Esophagus muscularis mucosa (tissue), 4 donors: Measurements from ENCODE around the gene LOXL1. TPM values are rescaled to one million over a fixed set of nuclear protein-coding genes. Genes with fewer than 3 reads are reported as not detected.

Experiments
- DNase-seq: peaks from one replicate; pipeline ENCODE4 v3.0.0-alpha.2; 2017; ENCODE audit errors: extremely low spot score
- H3K27ac ChIP-seq, 4 donors: fragments of 200-600 bp; sonication (generic); replicated peaks in 1 of 4; 1 replicate in 3 of 4; 2 replicates in 1 of 4; pipeline ENCODE4 v1.5.1; 2016 to 2019; ENCODE audit warnings: mild to moderate bottlenecking in 1 of 4
- H3K27me3 ChIP-seq, 4 donors: fragments of 200-600 bp; sonication (generic); one replicate each; pipeline versions ENCODE4 v1.5.1 to v1.6.0; 2016 to 2019
- H3K36me3 ChIP-seq, 4 donors: fragments of 200-600 bp; sonication (generic); one replicate each; pipeline ENCODE4 v1.5.1; 2016 to 2019
- H3K4me1 ChIP-seq, 4 donors: fragments of 200-600 bp; sonication (generic); one replicate each; pipeline ENCODE4 v1.5.1; 2016 to 2019
- H3K4me3 ChIP-seq, 4 donors: fragments of 200-600 bp; sonication (generic); 1 replicate in 2 of 4; 2 replicates in 2 of 4; pipeline ENCODE4 v1.5.1; 2016 to 2019; ENCODE audit warnings: mild to moderate bottlenecking in 4 of 4, moderate library complexity in 1 of 4
- H3K9me3 ChIP-seq, 4 donors: fragments of 200-600 bp; sonication (generic); 1 replicate in 3 of 4; 2 replicates in 1 of 4; pipeline ENCODE4 v1.5.1; 2016 to 2019
- CTCF ChIP-seq, 3 experiments: fragments of 200-600 bp in 2 of 3; fragments of 450-650 bp in 1 of 3; sonication (generic) in 2 of 3; IDR thresholded peaks; one replicate each; pipeline ENCODE4 v1.5.1; 2017 to 2019; ENCODE audit warnings: antibody characterized with exemption in 3 of 3, mild to moderate bottlenecking in 2 of 3, moderate library complexity in 1 of 3
- EP300 ChIP-seq: sonication (generic); formaldehyde crosslinking; IDR thresholded peaks from one replicate; pipeline ENCODE4 v1.6.1; 2017; ENCODE audit warnings: antibody characterized with exemption
- POLR2A ChIP-seq: fragments of 450-650 bp; IDR thresholded peaks from one replicate; pipeline ENCODE4 v1.6.1; 2017; ENCODE audit warnings: antibody characterized with exemption, moderate library complexity, mild to moderate bottlenecking, low read depth
- POLR2AphosphoS5 ChIP-seq, 2 donors: sonication (generic); formaldehyde crosslinking; IDR thresholded peaks; one replicate each; pipeline ENCODE4 v1.6.1; 2017; ENCODE audit warnings: antibody characterized with exemption in 2 of 2
- WGBS: methylation state at CpG from one replicate; pipeline ENCODE4 v1.1.5; 2018; 5-methylcytosine and 5-hydroxymethylcytosine counted together
- intact Hi-C: fragments of 100-400 bp; cut with DNase I; formaldehyde crosslinking; loops from one replicate; pipeline ENCODE4 v1.15.1; 2023
- total RNA-seq, 4 donors: library from RNA; depleted of rRNA; stranded (reverse); fragments of >200 nt; gene quantifications; one replicate each; pipeline versions ENCODE4 v1.1.0 to v1.2.1, GENCODE V29; 2016

The LOXL1 gene
- total RNA-seq, 4 donors from 2014 or later, result 19.7 to 84.3 (median 39.1) TPM

GRCh38 chr15:73986055-73986775 is 60.0 kb downstream of the LOXL1 start:
- DNase-seq, result no peak
- no peak overlapping the region for H3K4me3 ChIP-seq
- TF ChIP-seq POLR2AphosphoS5 (IDR thresholded peaks at IDR 0.05) (no peak), POLR2A (no peak), CTCF (IDR thresholded peaks at IDR 0.05) (no peak), EP300 (no peak)
- no peaks in the 10 kb centered on the region for H3K9me3 ChIP-seq
- WGBS, result 62% methylated on average over 7 of the region's 7 CpGs
- intact Hi-C loops, result no loop called here
- peaks cover 99 to 100% (median 100%) of the 10 kb centered on the region in 4 donors for H3K4me1 ChIP-seq
- peaks cover 0 to 44% (median 23%) of the 10 kb centered on the region in 4 donors for H3K36me3 ChIP-seq
- peak overlapping the region; percentile 85 to 97 (median 85) for H3K27ac ChIP-seq
- no peaks in the 10 kb centered on the region for H3K27me3 ChIP-seq

GRCh38 chr15:73986776-73987056 is 60.5 kb downstream of the LOXL1 start:
- Histone ChIP-seq H3K4me1 (peaks cover 98 to 100% (median 100%) of the 10 kb centered on the region in 4 donors), H3K27me3 (no peaks in the 10 kb centered on the region), H3K9me3 (no peaks in the 10 kb centered on the region), H3K4me3 (no peak overlapping the region), H3K27ac (peak overlapping the region; percentile 85 to 97 (median 85)), H3K36me3 (peaks cover 0 to 44% (median 23%) of the 10 kb centered on the region in 4 donors)
- intact Hi-C loops, result no loop called here
- no peak for TF ChIP-seq POLR2A
- TF ChIP-seq CTCF (IDR thresholded peaks at IDR 0.05), result no peak
- no peak for TF ChIP-seq EP300
- TF ChIP-seq POLR2AphosphoS5 (IDR thresholded peaks at IDR 0.05), result no peak
- DNase-seq, result no peak
- WGBS, result 89% methylated on average over 1 of the region's 1 CpG

- TF ChIP-seq EP300, result no peak
- no peak for TF ChIP-seq POLR2A
- TF ChIP-seq CTCF (IDR thresholded peaks at IDR 0.05), result no peak
- TF ChIP-seq POLR2AphosphoS5 (IDR thresholded peaks at IDR 0.05), result no peak
- Histone ChIP-seq H3K4me3 (no peak overlapping the region), H3K9me3 (no peaks in the 10 kb centered on the region), H3K27me3 (no peaks in the 10 kb centered on the region), H3K4me1 (peaks cover 93 to 98% (median 97%) of the 10 kb centered on the region in 4 donors), H3K36me3 (peaks cover 0 to 44% (median 23%) of the 10 kb centered on the region in 4 donors), H3K27ac (peak overlapping the region; percentile 85 to 97 (median 85))
- no peak for DNase-seq
- WGBS, result 85% methylated on average over 4 of the region's 4 CpGs
- intact Hi-C loops, result no loop called here
These were observed 61.0 kb downstream of the LOXL1 start for GRCh38 chr15:73987250-73987649.

GRCh38 chr15:73987681-73988444 is 61.6 kb downstream of the LOXL1 start:
- Histone ChIP-seq H3K4me1 (peaks cover 91 to 98% (median 97%) of the 10 kb centered on the region in 4 donors), H3K27ac (peak overlapping the region; percentile 85 to 97 (median 85)), H3K27me3 (no peaks in the 10 kb centered on the region), H3K9me3 (no peaks in the 10 kb centered on the region), H3K4me3 (no peak overlapping the region), H3K36me3 (peaks cover 0 to 44% (median 23%) of the 10 kb centered on the region in 4 donors)
- DNase-seq, result no peak
- 64% methylated on average over 8 of the region's 9 CpGs for WGBS
- TF ChIP-seq EP300, result no peak
- peak in 1 of 2 donors; percentile 12 for TF ChIP-seq POLR2AphosphoS5 (IDR thresholded peaks at IDR 0.05)
- intact Hi-C loops, result no loop called here

- intact Hi-C loops, result no loop called here
- Histone ChIP-seq H3K27ac (peak overlapping the region; percentile 85 to 97 (median 85)), H3K4me3 (no peak overlapping the region), H3K9me3 (no peaks in the 10 kb centered on the region), H3K4me1 (peaks cover 91 to 98% (median 97%) of the 10 kb centered on the region in 4 donors), H3K27me3 (no peaks in the 10 kb centered on the region), H3K36me3 (peaks cover 0 to 44% (median 23%) of the 10 kb centered on the region in 4 donors)
- WGBS, result no CpG with 5 or more reads among the region's 13 CpGs
- no peak for DNase-seq
- no peak for TF ChIP-seq POLR2AphosphoS5 (IDR thresholded peaks at IDR 0.05)
- no peak for TF ChIP-seq EP300
- TF ChIP-seq POLR2A, result no peak
- TF ChIP-seq CTCF (IDR thresholded peaks at IDR 0.05), result no peak
These were observed 62.2 kb downstream of the LOXL1 start for GRCh38 chr15:73988445-73988969.
